ENCODE data around the gene MAP3K2.

MAP3K2 gene

DNA sequence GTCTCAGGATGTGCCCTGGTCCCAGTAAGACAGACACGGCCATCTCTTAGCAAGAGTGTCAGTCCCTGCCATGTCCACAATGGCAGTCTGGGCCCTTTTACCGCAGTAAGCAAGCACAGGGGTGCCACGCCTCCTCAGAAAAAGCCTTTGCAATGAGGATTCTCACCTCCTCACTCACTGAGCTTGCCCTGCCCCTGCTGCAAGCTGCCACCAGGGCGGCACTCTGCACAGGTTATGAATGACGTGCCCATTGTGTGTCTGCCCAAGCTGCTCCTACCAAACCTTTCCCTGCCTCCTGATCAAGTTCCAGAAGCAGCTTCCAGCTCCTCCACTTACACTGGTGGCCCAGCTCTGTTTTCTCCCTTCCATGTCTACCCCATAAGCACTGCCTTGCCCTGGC lies 117.1 kb downstream of the MAP3K2 start:
- H3K9me3 ChIP-seq (ENCODE audit: control insufficient read depth in 2 of 2, low read length in 2 of 2): no peaks in the 10 kb centered on the region
- no peak overlapping the region for H3K27ac ChIP-seq (ENCODE audit: low read depth in 2 of 2, low read length in 2 of 2)
- H3K9ac ChIP-seq (ENCODE audit: low read depth in 1 of 2, low read length in 2 of 2): no peak overlapping the region
- no peak overlapping the region for H3K4me3 ChIP-seq (ENCODE audit: low read length in 2 of 2)
- H3K4me1 ChIP-seq (ENCODE audit: control insufficient read depth in 2 of 2, insufficient read depth in 2 of 2, low read length in 2 of 2): no peaks in the 10 kb centered on the region
- peaks cover 44 to 53% of the 10 kb centered on the region in 2 donors for H3K36me3 ChIP-seq (ENCODE audit: control insufficient read depth in 2 of 2, insufficient read depth in 2 of 2, low read length in 2 of 2)
- no peaks in the 10 kb centered on the region for H3K27me3 ChIP-seq (ENCODE audit: control insufficient read depth in 2 of 2, insufficient read depth in 2 of 2, low read length in 2 of 2)

DNA sequence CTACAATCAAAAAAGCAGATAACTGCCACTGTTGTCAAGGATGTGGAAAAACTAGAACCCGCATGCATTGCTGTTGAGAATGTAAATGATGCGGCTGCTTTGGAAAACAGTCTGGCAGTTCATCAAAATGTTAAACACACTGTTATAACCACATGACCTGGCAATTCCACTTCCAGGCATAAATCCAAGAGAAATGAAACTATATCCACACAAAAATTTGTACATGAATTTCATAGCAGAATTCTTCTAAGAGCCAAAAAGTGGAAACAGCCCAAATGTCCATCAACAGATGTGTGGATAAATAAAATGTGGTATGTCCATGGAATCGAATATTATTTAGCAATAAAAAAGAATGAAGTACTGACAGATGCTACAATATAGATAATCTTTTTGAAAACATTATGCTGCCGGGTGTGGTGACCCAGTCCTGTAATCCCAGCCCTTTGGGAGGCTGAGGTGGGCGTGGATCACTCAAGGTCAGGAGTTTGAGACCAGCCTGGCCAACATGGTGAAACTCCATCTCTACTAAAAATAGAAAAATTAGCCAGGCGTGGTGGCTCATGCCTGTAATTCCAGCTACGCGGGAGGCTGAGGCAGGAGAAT lies 125.9 kb downstream of the MAP3K2 start:
- peaks cover 43% of the 10 kb centered on the region in 2 donors for H3K36me3 ChIP-seq (ENCODE audit: control insufficient read depth in 2 of 2, insufficient read depth in 2 of 2, low read length in 2 of 2)
- no peak overlapping the region for H3K27ac ChIP-seq (ENCODE audit: low read depth in 2 of 2, low read length in 2 of 2)

DNA sequence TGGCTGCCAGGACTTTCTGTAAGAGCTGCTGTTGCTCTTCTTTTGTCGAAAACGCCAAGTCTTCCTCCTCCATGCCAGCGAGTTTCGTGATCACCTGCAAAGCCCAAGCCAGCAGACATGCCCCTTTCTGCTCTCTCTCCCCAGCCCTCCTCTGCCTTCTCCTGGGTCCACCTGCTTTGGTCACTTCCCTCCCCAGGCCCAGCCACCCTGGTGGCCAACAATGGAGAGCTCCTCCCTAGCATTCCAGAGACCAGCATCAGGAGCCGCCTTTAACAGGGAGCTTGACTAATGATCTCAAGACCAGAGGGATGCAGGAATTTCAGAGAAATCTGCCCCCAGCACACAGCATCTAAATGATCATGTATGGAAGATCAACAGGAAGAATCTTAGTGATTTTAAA lies 128.4 kb downstream of the MAP3K2 start:
- no peak overlapping the region for H3K9ac ChIP-seq (ENCODE audit: low read depth in 1 of 2, low read length in 2 of 2)
- H3K27ac ChIP-seq (ENCODE audit: low read depth in 2 of 2, low read length in 2 of 2): no peak overlapping the region
- no peaks in the 10 kb centered on the region for H3K27me3 ChIP-seq (ENCODE audit: control insufficient read depth in 2 of 2, insufficient read depth in 2 of 2, low read length in 2 of 2)
- H3K4me3 ChIP-seq (ENCODE audit: low read length in 2 of 2): no peak overlapping the region
- H3K9me3 ChIP-seq (ENCODE audit: control insufficient read depth in 2 of 2, low read length in 2 of 2): no peaks in the 10 kb centered on the region
- no peaks in the 10 kb centered on the region for H3K4me1 ChIP-seq (ENCODE audit: control insufficient read depth in 2 of 2, insufficient read depth in 2 of 2, low read length in 2 of 2)
- H3K36me3 ChIP-seq (ENCODE audit: control insufficient read depth in 2 of 2, insufficient read depth in 2 of 2, low read length in 2 of 2): peaks cover 45 to 52% of the 10 kb centered on the region in 2 donors

More for the DNA sequence above, 125.9 kb downstream of the MAP3K2 start:
- H3K4me1 ChIP-seq (ENCODE audit: control insufficient read depth in 2 of 2, insufficient read depth in 2 of 2, low read length in 2 of 2): no peaks in the 10 kb centered on the region
- no peak overlapping the region for H3K9ac ChIP-seq (ENCODE audit: low read depth in 1 of 2, low read length in 2 of 2)
- H3K27me3 ChIP-seq (ENCODE audit: control insufficient read depth in 2 of 2, insufficient read depth in 2 of 2, low read length in 2 of 2): no peaks in the 10 kb centered on the region
- no peaks in the 10 kb centered on the region for H3K9me3 ChIP-seq (ENCODE audit: control insufficient read depth in 2 of 2, low read length in 2 of 2)
- no peak overlapping the region for H3K4me3 ChIP-seq (ENCODE audit: low read length in 2 of 2)

DNA sequence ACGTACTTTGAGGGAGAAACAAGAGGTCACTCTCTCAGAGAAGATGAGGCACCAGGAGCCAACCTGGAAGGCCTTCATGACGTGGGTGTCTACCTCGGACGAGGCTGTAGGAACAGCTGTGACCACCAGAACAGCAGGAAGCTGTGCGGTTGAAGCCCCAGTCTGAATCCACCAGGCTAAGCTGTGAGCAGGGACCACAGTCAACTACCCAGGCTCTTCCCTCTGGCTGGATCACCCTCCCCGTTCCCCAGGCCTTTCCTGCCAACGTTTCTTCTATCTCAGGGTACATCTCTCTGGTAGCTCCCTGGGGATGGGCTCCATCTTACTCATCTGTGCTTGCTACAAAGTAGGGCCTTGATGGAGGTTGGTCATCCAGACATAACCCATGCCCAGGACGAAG lies 130.9 kb downstream of the MAP3K2 start:
- Histone ChIP-seq H3K4me3 (ENCODE audit: low read length in 2 of 2) (no peak overlapping the region), H3K9me3 (ENCODE audit: control insufficient read depth in 2 of 2, low read length in 2 of 2) (no peaks in the 10 kb centered on the region), H3K9ac (ENCODE audit: low read depth in 1 of 2, low read length in 2 of 2) (no peak overlapping the region), H3K4me1 (ENCODE audit: control insufficient read depth in 2 of 2, insufficient read depth in 2 of 2, low read length in 2 of 2) (no peaks in the 10 kb centered on the region), H3K27ac (ENCODE audit: low read depth in 2 of 2, low read length in 2 of 2) (no peak overlapping the region), H3K27me3 (ENCODE audit: control insufficient read depth in 2 of 2, insufficient read depth in 2 of 2, low read length in 2 of 2) (no peaks in the 10 kb centered on the region), H3K36me3 (ENCODE audit: control insufficient read depth in 2 of 2, insufficient read depth in 2 of 2, low read length in 2 of 2) (peaks cover 43 to 52% of the 10 kb centered on the region in 2 donors)

DNA sequence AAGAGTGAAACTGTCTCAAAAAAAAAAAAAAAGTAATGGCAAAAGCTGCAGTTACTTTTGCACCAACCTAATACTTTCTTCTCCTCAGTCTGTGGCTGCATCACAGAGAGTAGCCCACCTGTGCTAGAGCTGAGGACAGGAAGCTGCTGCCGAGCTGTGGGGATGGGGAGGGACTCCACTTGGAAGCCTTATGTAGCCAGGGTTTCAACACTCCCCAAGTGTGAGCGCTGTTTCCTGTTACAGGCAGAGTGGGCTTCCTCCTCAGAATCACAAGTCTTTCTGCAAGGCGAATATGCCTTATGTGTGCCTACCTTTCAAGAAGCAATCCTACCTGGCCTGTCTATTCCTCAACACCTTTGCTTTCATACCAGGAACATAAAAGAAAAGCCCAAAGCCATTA lies 131.4 kb downstream of the MAP3K2 start:
- no peak overlapping the region for H3K4me3 ChIP-seq (ENCODE audit: low read length in 2 of 2)
- no peak overlapping the region for H3K27ac ChIP-seq (ENCODE audit: low read depth in 2 of 2, low read length in 2 of 2)
- H3K36me3 ChIP-seq (ENCODE audit: control insufficient read depth in 2 of 2, insufficient read depth in 2 of 2, low read length in 2 of 2): peaks cover 39 to 52% of the 10 kb centered on the region in 2 donors
- no peaks in the 10 kb centered on the region for H3K4me1 ChIP-seq (ENCODE audit: control insufficient read depth in 2 of 2, insufficient read depth in 2 of 2, low read length in 2 of 2)
- H3K9me3 ChIP-seq (ENCODE audit: control insufficient read depth in 2 of 2, low read length in 2 of 2): no peaks in the 10 kb centered on the region
- H3K27me3 ChIP-seq (ENCODE audit: control insufficient read depth in 2 of 2, insufficient read depth in 2 of 2, low read length in 2 of 2): no peaks in the 10 kb centered on the region
- no peak overlapping the region for H3K9ac ChIP-seq (ENCODE audit: low read depth in 1 of 2, low read length in 2 of 2)

DNA sequence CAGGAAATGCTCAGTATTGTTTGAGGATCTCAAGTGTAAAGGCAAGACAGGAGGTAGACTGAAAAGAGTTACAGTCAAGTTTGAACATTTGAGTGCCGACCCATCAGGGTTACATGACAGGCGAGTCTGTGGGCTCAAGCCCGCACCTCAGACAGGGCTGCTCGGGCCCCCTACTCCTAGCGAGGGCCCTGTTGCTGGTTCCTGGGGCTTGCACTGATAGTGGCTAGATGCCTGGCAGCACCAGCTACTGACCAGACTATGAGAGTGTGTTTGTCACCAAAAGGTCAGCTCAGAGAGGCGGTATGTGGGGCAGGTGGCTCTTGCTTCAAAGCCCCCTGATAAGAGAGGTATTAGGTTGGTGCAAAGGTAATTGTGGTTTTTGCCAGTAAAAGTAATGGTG lies 132.1 kb downstream of the MAP3K2 start:
- no peaks in the 10 kb centered on the region for H3K4me1 ChIP-seq (ENCODE audit: control insufficient read depth in 2 of 2, insufficient read depth in 2 of 2, low read length in 2 of 2)
- no peak overlapping the region for H3K4me3 ChIP-seq (ENCODE audit: low read length in 2 of 2)
- H3K27me3 ChIP-seq (ENCODE audit: control insufficient read depth in 2 of 2, insufficient read depth in 2 of 2, low read length in 2 of 2): no peaks in the 10 kb centered on the region
- no peak overlapping the region for H3K9ac ChIP-seq (ENCODE audit: low read depth in 1 of 2, low read length in 2 of 2)
- H3K9me3 ChIP-seq (ENCODE audit: control insufficient read depth in 2 of 2, low read length in 2 of 2): no peaks in the 10 kb centered on the region
- H3K27ac ChIP-seq (ENCODE audit: low read depth in 2 of 2, low read length in 2 of 2): no peak overlapping the region
- peaks cover 34 to 46% of the 10 kb centered on the region in 2 donors for H3K36me3 ChIP-seq (ENCODE audit: control insufficient read depth in 2 of 2, insufficient read depth in 2 of 2, low read length in 2 of 2)

DNA sequence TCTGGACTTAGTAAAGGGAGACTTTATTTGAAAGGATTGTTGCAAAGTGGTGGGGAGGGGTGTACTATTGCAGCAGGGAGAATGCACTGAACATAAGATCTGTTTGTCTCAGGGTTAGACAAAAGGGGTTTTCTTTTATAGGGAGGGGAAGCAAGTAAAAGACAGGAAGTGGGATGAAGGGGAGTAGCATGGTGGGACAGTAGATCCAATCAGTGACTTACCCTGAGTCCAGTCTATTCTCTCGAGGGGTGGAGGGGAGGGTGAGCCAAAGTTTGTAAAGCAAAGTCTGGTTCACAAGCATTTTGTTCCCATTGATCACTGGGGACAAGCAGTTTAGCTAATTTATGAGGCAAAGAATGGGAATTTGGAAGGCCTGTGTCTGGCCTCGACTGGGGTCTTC lies 132.6 kb downstream of the MAP3K2 start:
- H3K4me1 ChIP-seq (ENCODE audit: control insufficient read depth in 2 of 2, insufficient read depth in 2 of 2, low read length in 2 of 2): no peaks in the 10 kb centered on the region
- no peaks in the 10 kb centered on the region for H3K27me3 ChIP-seq (ENCODE audit: control insufficient read depth in 2 of 2, insufficient read depth in 2 of 2, low read length in 2 of 2)
- H3K4me3 ChIP-seq (ENCODE audit: low read length in 2 of 2): no peak overlapping the region
- no peak overlapping the region for H3K9ac ChIP-seq (ENCODE audit: low read depth in 1 of 2, low read length in 2 of 2)
- no peaks in the 10 kb centered on the region for H3K9me3 ChIP-seq (ENCODE audit: control insufficient read depth in 2 of 2, low read length in 2 of 2)
- no peak overlapping the region for H3K27ac ChIP-seq (ENCODE audit: low read depth in 2 of 2, low read length in 2 of 2)
- peaks cover 29 to 40% of the 10 kb centered on the region in 2 donors for H3K36me3 ChIP-seq (ENCODE audit: control insufficient read depth in 2 of 2, insufficient read depth in 2 of 2, low read length in 2 of 2)

DNA sequence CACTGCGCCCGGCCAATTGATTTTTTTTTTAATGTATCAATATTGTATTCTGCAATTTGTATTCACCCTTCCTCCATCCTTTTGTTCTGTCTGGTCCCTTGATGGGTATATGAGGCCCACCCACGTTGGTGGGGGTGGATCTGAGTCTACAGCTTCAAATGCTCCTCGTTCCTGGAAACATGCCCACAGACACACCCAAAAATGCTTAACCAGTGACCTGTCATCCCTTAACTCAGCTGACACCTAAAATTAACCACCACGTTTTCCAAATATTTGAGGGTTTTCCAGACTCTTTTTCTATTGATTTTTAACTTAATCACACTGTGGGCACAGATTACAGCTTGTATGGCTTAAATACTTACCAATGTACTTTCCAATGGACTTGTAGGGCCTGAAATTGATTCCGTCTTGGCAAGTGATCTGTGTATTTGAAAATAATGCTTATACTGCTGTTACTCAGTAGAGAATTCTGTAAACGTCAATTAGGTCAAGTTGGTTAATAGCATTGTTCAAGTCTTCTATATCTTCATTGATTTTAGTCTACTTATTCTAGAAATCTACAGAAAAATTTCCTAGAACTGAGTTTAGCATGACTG lies 133.3 kb downstream of the MAP3K2 start:
- Histone ChIP-seq H3K4me3 (ENCODE audit: low read length in 2 of 2) (no peak overlapping the region), H3K9me3 (ENCODE audit: control insufficient read depth in 2 of 2, low read length in 2 of 2) (no peaks in the 10 kb centered on the region), H3K9ac (ENCODE audit: low read depth in 1 of 2, low read length in 2 of 2) (no peak overlapping the region), H3K27me3 (ENCODE audit: control insufficient read depth in 2 of 2, insufficient read depth in 2 of 2, low read length in 2 of 2) (no peaks in the 10 kb centered on the region), H3K27ac (ENCODE audit: low read depth in 2 of 2, low read length in 2 of 2) (no peak overlapping the region), H3K36me3 (ENCODE audit: control insufficient read depth in 2 of 2, insufficient read depth in 2 of 2, low read length in 2 of 2) (peaks cover 22 to 34% of the 10 kb centered on the region in 2 donors), H3K4me1 (ENCODE audit: control insufficient read depth in 2 of 2, insufficient read depth in 2 of 2, low read length in 2 of 2) (no peaks in the 10 kb centered on the region)

Data from mucosa of rectum (tissue), 2 donors.